ENCODE results near the gene DCX. TPM values are rescaled to one million over a fixed set of nuclear protein-coding genes. Genes with fewer than 3 reads are reported as not detected.

The DCX gene
- total RNA-seq, 1 experiment from 2014 or later: not detected

GRCh38 chrX:111407948-111408347 lies 4.0 kb downstream of the DCX start:
- ChIA-PET POLR2A (ENCODE audit: unreplicated experiment) (no interaction called here), CTCF (no interaction called here)
- intact Hi-C loops (cut with micrococcal nuclease; ENCODE audit: unreplicated experiment): no loop called here
- DNase-seq: no peak
- TF ChIP-seq CTCF (conservative IDR thresholded peaks at IDR 0.05) (no peak), EZH2 (IDR thresholded peaks at IDR 0.05; ENCODE audit: low read depth) (no peak)
- no peaks in the 10 kb centered on the region for H3K9me2 ChIP-seq (ENCODE audit: insufficient read depth)
- no peaks in the 10 kb centered on the region for H4K20me1 ChIP-seq (ENCODE audit: insufficient read depth)
- H3K27me3 ChIP-seq (ENCODE audit: insufficient read depth, low read depth): peaks cover 22% of the 10 kb centered on the region
- H3K4me1 ChIP-seq (replicated peaks; ENCODE audit: insufficient read depth): no peaks in the 10 kb centered on the region
- H3K27ac ChIP-seq: no peak overlapping the region
- no peaks in the 10 kb centered on the region for H3K79me2 ChIP-seq (ENCODE audit: low read depth)
- BruUV-seq (replicated peaks): no TSS peak
- no peak overlapping the region for H3K4me2 ChIP-seq
- no peak overlapping the region for H2AFZ ChIP-seq
- H3F3A ChIP-seq (ENCODE audit: insufficient read depth, low read depth): no peaks in the 10 kb centered on the region
- no peaks in the 10 kb centered on the region; the same call in 1 of the 2 replicates for H3K9me3 ChIP-seq (ENCODE audit: insufficient read depth, low read depth)
- H3K36me3 ChIP-seq (ENCODE audit: low read depth): no peaks in the 10 kb centered on the region
- H3K4me3 ChIP-seq: no peak overlapping the region

- Histone ChIP-seq H3K27ac (no peak overlapping the region), H3K9me2 (ENCODE audit: insufficient read depth) (no peaks in the 10 kb centered on the region), H4K20me1 (ENCODE audit: insufficient read depth) (no peaks in the 10 kb centered on the region), H3K36me3 (ENCODE audit: low read depth) (no peaks in the 10 kb centered on the region), H3K27me3 (ENCODE audit: insufficient read depth, low read depth) (peaks cover 24% of the 10 kb centered on the region), H3K9me3 (ENCODE audit: insufficient read depth, low read depth) (no peaks in the 10 kb centered on the region), H3K4me3 (no peak overlapping the region), H3K4me2 (no peak overlapping the region), H3F3A (ENCODE audit: insufficient read depth, low read depth) (no peaks in the 10 kb centered on the region), H3K4me1 (replicated peaks; ENCODE audit: insufficient read depth) (no peaks in the 10 kb centered on the region), H3K79me2 (ENCODE audit: low read depth) (no peaks in the 10 kb centered on the region), H2AFZ (no peak overlapping the region)
- BruUV-seq (replicated peaks): no TSS peak
- ChIA-PET POLR2A (ENCODE audit: unreplicated experiment) (no interaction called here), CTCF (no interaction called here)
- TF ChIP-seq EZH2 (IDR thresholded peaks at IDR 0.05; ENCODE audit: low read depth): no peak
- no peak for TF ChIP-seq CTCF (conservative IDR thresholded peaks at IDR 0.05)
- DNase-seq: no peak
- intact Hi-C loops (cut with micrococcal nuclease; ENCODE audit: unreplicated experiment): no loop called here
Observed at GRCh38 chrX:111402344-111402743, 9.6 kb downstream of the DCX start.

GRCh38 chrX:111395149-111395548 lies 16.8 kb downstream of the DCX start:
- no peak overlapping the region for H3K4me2 ChIP-seq
- TF ChIP-seq CTCF (conservative IDR thresholded peaks at IDR 0.05): no peak
- no peak for TF ChIP-seq EZH2 (IDR thresholded peaks at IDR 0.05; ENCODE audit: low read depth)
- POLR2A ChIA-PET (ENCODE audit: unreplicated experiment): no interaction called here
- H3K9me3 ChIP-seq (ENCODE audit: insufficient read depth, low read depth): no peaks in the 10 kb centered on the region
- no peak overlapping the region for H3K4me3 ChIP-seq
- H4K20me1 ChIP-seq (ENCODE audit: insufficient read depth): no peaks in the 10 kb centered on the region
- DNase-seq: no peak
- no peaks in the 10 kb centered on the region for H3K79me2 ChIP-seq (ENCODE audit: low read depth)
- no peak overlapping the region for H3K27ac ChIP-seq
- no peaks in the 10 kb centered on the region for H3K9me2 ChIP-seq (ENCODE audit: insufficient read depth)
- H3F3A ChIP-seq (ENCODE audit: insufficient read depth, low read depth): no peaks in the 10 kb centered on the region
- 0 out of 2 replicates have a peak, but pooled peaks cover 9% of the 10 kb centered on the region for H3K27me3 ChIP-seq (ENCODE audit: insufficient read depth, low read depth)
- H3K36me3 ChIP-seq (ENCODE audit: low read depth): no peaks in the 10 kb centered on the region
- no peak overlapping the region for H2AFZ ChIP-seq
- no peaks in the 10 kb centered on the region for H3K4me1 ChIP-seq (replicated peaks; ENCODE audit: insufficient read depth)
- CTCF ChIA-PET: no interaction called here
- intact Hi-C loops (cut with micrococcal nuclease; ENCODE audit: unreplicated experiment): no loop called here
- no TSS peak for BruUV-seq (replicated peaks)
